GF-D8 (cell line): ENCODE measurements around the gene TEKT3.

Experiments
- DNase-seq: peaks from one replicate; lab custom pipeline; 2025; lab: John Stamatoyannopoulos, UW

Gene TEKT3

DNA sequence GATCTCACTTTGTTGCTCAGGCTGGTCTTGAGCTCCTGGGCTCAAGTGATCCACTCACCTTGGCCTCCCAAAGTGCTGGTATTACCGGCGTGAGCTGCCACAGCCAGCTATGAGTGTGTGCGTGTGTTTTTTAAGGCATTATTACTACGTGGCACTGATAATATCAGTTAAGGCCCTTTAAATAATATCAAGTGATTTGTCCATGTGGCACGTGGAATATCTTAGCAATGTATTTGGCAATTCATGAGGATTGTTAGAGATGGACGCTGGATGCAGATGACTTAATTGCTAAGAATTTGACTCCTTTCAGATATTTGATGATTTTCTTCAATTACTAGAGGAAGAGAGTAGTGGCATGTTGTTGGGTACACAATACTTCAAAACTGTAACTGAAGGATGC lies 50.8 kb downstream of the TEKT3 start:
- DNase-seq: no peak

DNA sequence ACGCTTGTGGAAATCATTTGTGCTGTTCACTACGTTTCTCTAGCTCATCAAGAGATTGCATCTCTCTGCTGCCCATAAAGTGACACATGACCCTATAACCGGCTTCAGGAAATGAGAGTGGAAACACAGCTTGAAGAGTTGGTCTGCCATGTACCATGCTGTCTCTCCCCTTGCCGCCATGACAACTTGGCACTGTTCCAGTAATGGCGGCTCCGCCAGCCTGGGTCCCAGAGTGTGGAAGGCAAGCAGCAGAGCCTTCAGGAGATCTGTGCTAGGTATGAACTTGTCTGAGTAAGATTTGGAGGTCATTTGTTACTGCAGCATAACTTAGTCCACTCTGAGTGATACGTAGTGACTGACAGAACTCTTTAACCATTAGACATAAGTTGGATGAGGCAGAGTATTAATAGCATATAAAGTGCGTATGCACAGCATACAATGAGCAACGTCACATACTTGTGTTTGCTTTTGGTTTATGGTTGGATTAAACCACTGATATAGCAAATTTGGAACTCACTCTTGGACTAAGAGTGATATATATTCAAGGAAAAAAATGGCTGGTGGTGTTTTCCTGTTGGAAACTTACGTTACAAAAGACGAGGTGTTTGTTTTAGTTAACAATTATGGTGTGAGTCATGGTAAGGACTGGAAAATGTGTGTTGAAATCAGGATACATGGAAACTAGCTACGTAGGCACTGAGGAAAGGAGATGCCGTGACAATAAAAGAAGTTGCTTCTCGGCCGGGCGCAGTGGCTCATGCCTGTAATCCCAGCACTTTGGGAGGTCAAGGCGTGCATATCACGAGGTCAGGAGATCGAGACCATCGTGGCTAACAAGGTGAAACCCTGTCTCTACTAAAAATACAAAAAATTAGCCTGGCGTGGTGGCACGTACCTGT lies 51.9 kb downstream of the TEKT3 start:
- DNase-seq: no peak

DNA sequence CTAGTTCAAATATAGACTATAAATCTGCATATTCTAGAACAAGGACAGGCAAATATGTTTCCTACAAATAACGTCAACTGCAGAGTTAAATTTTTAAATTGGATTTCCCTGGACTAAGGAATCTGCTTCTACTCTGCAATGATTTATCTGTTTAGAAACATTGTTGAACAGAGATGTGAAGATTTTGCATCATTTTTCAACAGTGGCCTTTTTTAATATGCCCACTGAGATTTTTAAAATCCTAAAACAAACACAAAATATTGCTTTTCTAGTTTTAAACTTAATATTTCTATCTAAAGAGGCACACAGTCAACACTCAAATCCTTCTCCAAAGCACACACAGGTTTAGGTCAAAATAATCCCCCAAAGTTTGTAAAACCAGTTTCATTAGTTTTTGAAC lies 52.5 kb downstream of the TEKT3 start:
- DNase-seq: no peak

DNA sequence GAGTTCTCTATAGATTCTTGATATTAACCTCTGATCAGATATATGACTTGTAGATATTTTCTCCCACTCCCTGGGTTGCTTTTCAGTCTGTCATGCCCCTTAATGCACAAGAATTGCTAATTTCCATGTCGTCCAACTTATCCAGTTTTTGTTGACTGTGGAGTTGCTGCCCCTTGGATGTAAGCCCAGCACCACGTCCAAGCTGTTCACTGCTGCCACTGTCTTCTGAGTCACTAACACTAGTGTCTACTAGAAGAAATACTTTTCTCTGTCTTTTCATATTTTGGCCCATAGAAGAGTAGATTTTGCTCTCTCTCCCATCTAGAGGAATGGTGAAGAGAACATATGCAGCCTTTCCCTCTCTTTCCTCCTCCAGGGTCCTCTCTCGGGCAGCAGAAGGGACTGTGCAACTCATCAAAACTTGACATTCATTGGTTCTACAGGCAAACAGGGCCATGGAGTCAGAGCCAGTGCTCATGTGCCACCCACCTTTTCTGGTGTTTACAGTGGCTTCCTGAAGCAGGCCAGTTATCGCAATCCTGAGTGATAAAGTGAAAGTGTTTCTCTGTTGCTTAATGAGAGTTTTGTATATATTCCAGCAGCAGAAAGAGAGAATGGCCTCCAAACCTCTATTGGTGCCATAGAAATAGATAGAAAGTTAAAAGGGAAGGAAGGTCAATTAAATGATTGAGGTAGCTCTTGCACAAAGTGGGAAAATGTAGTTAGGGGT lies 53.7 kb downstream of the TEKT3 start:
- DNase-seq: no peak

DNA sequence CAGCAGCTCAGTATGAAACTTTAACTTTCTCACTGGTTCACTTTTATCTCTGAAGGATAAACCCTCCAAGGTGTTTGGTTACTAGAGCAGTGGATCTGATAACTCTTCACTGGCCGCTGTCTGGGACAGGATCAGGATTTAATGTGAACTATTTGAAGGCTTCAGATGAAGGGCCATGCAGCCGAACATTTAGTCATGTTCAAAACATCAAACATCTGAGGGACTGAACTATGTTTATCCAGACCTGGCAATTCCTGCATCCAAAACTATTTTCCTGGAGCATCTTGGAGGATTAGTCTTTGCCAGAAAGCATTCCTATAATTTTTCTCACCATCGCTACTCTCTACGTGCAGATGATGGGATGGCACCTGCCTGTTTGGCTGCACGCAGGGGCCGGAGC lies 55.9 kb downstream of the TEKT3 start:
- no peak for DNase-seq

DNA sequence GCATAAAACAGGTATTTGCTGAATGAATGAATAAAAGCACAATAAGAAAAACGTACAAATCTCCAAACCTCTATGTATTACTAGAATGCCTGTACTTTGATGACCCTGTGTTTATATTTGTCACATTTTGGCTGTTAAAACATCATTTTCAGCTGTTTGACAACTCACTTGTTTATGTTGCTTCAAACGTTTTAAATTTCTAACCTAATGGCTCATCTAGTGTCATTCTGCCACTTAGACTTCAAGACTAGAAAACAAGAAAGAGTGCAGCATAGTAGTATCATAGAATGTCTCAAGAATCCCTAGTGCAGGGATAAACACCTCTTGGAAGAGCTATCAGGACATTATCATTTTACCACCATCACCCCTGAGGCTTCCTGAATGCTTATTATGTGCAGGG lies 56.9 kb downstream of the TEKT3 start:
- no peak for DNase-seq

DNA sequence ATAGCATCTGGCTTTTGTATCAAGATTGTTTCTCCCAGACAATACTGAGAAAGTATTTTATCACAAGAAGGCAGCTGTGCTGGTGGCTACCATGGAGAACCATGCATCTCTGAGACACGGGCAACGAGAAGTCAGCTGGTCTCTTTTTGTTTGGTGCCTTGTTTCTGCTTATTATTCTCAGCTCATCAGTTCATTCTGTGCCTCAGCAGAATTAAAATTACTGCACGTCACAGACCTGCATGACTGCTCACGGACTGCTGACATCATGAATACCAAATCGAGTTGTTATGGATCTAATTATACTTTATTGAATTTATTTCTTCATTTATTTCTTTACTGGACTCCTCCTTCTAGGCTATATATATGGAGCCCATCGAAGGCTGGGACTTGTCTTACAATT lies 57.3 kb downstream of the TEKT3 start:
- no peak for DNase-seq

DNA sequence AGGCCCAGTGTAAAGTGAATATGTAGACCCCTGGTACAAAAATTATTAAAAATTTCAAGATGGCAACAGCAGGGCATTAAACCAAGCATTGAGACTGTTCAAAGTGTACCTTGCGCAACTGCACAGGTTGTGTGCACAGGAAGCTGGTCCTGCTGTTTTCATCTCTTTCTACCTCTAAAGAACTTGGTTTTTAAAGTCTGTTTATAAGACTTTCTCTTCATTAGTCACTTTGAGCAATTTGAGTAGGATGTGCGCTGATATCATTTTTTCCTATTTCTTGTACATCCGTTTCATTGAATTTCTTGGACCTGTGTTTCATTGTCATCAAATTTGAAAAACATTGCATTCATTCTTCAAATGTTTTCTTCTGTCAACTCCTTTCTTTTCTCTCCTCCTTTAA lies 59.5 kb downstream of the TEKT3 start:
- no peak for DNase-seq

DNA sequence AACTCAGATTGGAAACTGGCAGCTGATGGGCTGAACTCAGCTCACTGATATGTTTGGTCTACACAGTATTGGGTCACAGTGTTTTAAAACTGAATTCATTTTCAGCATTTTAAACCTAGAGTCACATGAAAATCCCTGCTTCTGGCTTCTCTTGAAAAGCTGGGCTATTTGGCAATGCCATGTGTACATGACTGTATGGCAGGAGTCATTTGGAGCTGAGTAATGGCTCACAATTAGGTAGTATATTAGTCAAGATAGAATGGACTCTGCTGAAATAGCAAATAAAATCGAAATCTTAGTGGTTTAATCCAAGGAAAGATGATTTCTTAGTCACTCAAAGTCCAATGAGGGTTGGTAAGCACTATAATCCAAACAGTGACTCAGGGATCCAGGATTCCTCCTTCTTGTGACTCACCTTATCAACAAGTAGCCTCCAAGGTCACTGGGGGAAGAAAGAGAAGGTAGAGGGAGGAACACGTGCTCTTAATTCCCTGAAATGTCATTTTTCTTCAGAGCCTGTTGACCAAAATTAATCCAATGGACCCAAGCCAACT lies 62.4 kb downstream of the TEKT3 start:
- no peak for DNase-seq

DNA sequence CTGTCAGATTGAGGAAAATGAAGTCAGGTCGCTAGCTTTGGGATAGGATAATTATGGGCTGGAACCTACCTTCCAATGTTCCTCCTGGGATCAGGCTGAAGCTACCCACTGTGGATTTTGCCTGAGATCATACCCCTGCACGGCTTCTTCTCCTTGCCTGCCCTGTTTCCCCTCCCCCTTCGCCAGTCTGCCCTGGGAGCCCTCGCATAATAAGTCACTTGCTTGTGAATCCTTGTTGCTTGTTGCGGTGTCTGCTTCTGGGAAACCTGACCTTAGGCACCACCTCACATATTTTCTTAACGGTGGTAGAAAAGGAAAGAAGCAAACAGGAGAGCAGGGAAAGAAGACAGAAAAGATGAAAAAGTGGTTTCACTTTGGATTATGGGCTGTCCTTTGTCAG lies 63.0 kb downstream of the TEKT3 start:
- DNase-seq: no peak

DNA sequence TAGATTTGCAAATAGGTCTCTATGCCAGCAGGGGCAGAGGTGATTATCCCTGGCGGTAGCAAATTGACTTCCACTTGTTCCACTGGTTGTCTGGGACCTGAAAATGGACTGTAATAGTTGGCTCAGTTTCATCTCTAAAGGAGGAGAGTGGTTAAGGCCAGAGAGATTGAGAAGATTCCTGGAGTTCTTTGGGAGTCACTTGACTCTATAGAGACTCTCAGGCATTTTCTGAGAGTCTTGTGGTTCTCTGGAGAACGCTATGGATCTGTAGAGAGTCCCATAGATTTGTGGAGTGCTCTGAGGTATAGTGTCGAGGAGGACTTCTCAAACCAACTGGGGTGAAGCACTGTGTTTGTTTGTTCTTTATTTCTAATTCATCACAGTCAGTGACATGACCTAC lies 67.4 kb downstream of the TEKT3 start:
- DNase-seq: no peak

DNA sequence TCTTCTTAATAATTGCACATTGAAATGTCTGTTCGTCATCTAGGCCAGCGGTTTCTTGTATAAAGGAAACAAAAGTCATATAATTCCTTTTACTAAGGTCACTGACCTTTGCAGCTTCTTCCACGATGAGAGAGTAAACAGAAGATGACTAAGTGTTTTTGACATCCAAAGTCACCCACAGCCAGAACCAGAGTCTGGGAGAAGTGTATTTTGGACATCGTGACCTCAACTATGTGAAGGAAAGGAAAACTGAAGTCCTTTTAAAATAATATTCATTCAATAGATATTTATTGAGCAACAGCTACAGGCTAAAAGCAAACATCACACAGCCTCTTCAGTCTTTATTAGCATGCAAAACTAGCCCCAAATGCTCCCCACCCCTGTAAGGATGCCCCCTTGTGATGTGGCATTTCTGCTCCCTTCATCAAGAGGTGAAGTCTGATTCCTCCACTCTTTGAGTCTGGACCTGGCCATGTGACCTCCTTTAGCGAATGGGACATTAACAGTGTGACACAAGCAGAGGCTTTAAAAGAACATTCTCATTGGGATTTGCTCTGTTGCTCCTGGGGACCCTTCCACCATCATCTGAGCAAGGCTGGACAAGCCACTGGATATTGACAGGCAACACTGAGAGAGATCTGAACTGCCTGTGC lies 68.1 kb downstream of the TEKT3 start:
- no peak for DNase-seq

DNA sequence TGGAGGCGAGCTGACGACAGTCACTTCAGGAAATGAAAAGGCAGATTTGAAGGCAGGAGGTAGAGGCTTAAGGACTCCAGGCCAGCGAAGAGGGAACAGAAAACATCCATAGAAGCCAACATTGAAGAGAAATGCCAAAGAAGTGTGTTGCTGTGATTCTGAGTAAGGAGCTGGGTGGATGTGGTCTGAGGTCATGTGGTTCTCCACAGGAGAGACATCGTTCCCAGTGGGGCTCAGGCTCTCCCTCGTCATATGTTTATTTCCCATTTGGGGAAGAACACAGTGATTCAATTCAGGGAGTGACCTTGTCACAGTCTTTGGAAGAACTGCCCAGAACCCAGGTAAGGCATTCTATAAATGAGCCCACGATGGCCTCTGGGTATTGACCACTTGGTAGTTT lies 69.7 kb downstream of the TEKT3 start:
- no peak for DNase-seq

DNA sequence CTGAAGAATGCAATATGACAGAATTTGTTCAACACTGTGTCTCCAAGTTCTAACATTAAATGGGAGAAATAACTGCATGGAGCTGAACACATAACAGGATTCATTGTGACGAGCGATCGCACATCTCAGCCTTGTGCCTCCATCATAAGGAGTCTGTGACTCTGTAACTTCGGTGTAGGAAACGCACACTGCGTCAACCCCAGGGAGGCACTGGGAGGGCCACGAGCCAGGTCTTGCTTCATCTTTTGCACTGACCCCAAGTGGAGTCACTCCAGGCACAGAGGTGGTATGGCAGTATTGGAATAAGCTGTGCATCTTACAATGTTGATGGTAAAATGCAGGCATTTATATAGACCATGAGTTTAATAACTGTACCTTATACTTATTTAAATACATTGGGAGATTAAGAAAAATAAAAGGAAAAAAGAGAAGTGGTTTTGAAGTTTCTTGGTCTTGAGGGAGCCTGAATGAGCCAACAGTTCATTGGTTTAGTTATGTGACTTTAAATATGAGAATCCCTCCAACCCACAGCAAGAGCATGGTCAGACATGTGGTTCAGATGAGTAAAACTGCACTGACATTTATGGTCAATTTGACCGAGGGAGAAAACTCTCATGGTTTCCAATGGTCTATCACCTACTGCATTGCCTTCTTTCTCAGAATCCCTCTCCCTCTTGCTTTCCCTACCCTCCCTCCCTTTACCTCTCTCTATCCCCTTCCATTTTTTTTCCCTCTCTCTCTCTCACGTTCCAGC lies 70.6 kb downstream of the TEKT3 start:
- DNase-seq: no peak

DNA sequence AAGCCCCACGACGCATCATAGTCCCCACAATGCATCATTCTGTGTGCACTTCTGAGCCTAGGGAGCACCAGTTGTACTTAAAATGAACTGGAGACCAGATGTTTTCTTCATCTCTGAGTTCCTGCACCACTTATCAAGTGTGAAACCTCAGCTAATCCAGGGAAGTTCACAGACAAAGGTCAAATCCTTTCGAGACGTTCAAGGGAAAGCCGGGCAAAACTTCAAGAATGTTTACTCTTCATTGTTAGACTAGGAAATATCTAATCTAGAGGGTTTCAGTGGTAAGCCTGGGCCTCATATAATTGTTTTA lies 71.7 kb downstream of the TEKT3 start:
- no peak for DNase-seq

DNA sequence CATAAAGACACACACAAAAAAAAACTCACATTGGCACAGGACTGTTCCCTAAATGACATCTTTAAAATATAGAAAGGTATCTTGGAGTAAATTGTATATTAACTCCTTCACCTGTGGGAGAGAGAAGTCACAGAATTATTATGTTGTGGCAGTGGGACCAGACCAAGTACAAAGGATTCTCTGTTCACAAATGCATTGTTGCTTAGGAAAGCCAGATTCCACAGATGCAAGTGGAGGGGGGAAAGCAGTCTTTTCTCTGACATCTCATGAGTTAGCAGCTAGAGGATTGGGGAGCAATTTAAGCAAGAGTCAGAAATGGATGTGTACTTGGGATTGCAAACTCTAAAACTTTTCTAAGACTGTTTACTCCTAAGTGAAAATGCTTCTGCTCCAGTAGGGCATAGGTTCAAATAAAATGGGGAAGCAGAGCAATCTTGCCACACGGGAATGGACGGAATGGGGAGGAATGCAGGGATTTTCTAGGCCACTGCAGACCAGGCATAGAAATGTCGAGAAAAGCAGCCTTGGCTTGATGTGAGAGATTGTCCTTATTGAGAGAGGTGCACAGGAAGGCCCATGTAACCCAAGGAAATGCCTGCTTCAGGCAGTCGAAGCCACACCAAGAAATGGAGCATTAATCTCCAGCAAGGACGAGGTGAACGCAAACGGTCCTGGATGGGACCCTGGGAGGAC lies 72.2 kb downstream of the TEKT3 start:
- no peak for DNase-seq

DNA sequence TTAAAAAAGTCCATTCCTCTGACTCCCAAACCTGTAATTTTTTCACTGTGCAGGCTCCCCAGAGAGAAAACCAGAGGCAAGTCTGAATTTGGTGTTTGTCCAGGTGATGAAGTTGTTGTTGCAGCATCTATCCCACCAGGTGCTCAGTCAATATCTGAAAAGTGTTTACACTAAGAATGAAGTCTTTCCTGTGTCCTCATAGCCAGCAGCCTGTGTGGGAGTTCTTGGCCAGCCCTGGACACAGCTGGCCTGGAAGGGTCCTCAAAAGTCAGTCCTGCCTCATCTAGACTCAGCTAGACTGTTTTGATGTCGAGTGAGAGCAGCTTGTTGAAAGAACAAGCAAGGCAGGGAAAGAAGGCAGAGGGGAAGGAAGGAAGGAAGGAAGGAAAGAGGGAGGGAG lies 72.9 kb downstream of the TEKT3 start:
- no peak for DNase-seq

DNA sequence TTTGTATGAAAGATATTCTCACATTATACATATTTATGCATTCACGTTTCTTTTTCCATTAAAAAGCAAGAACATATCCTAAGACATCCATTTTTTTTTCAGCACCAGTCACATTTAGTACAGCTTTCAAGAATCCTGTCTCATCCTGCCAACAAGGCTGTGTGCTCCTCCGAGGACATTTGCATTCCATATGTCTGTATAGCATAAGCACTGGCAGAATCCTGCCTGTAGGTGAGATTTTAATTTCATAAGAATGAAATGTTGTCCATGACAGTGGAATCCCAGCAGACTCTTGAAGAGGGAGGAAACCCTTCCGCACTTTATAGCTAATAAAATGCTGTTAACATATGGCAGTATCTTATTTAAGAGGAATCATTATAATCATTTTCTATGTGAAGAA lies 73.4 kb downstream of the TEKT3 start:
- no peak for DNase-seq

DNA sequence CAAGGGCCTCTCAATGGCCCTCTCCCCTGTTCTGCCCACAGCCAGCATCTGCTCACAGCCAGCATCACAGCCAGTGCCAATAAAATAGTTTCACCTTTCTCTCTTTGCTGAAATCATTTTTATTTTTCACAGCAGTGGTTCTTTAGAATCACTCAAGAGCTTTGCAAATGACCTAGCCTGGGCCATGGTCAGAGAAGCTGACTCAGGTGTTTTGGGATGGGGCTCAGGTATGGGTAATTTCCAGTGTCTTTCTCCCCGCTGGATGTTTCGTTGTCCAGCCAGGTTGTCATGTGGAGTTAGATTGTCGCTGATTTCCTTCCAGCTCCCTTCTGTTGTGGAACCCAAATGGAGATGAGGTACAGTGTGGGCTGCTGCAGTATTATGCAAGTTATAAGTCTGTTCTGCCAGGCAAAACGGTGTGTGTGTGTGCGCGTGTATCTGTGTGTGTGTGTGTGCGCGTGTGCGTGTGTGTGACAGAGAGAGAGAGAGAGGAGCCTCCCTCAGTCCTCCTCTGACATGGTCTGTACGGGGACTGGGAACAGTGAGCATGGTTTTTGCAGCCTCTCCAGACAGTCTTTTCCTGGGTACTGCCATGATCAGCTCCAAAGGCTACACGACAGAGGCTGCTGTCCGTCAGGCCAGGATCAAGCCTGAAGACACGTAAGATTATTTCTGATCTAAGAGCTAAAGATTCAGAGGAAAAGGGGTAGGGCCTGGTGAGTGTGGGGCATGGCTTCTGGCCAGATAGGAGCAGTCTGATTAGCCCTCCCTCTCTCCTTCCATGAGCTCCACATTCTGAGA lies 74.9 kb downstream of the TEKT3 start:
- no peak for DNase-seq

DNA sequence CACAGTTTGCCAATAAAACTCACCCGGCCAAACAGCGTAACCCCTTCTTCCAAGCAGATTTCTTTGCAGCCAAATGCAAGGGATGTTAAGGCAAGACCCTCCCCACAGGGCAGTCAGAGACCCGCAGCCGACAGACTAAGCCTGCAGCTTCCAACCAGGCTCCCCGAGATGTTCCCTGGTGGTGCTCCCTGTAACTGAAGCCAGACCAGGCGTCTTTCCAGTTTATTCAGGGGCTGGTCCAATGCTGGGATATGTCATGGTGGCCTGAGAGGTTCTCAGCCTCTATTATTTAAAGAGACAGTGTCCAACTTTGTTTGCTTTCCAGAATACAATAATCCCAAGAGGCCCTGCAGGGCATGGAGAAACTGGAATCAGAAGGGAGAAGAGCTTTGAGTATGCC lies 76.3 kb downstream of the TEKT3 start, which contains the start of gene PMP22:
PMP22 (minus strand) TSS at position 196 of the 400 bp plus-strand sequence. CDS start 4,599 bp downstream, outside the sequence.
- DNase-seq: no peak

DNA sequence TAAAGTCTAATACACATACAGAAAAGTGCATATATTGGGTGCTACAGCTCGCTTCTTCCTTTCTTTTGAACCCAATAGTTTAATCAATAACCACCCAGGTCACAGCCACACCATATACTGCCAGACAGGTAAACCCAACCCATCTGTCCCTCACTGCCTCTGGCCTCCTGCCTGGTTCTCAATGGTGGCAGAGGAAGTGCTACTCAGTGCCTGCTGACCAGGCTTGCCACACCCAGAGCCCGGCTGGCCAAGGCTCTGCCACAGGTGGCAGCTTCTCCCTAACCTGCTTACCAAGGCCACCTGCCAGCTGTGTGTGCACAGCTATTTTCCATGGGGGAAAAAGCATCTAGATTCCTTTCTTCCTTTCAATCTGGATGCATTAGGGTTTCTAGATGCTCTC lies 76.9 kb downstream of the TEKT3 start:
- DNase-seq: no peak
